ENCODE measurements around the gene ZNF598. TPM values are rescaled to one million over a fixed set of nuclear protein-coding genes. Genes with fewer than 3 reads are reported as not detected.

ZNF598 gene
- total and polyA plus RNA-seq, 10 of the 15 experiments (the other 5 are each of a cell fraction or from before 2014, with no cell fraction given) = 0.08 to 74.0 (median 14.4) TPM

DNA sequence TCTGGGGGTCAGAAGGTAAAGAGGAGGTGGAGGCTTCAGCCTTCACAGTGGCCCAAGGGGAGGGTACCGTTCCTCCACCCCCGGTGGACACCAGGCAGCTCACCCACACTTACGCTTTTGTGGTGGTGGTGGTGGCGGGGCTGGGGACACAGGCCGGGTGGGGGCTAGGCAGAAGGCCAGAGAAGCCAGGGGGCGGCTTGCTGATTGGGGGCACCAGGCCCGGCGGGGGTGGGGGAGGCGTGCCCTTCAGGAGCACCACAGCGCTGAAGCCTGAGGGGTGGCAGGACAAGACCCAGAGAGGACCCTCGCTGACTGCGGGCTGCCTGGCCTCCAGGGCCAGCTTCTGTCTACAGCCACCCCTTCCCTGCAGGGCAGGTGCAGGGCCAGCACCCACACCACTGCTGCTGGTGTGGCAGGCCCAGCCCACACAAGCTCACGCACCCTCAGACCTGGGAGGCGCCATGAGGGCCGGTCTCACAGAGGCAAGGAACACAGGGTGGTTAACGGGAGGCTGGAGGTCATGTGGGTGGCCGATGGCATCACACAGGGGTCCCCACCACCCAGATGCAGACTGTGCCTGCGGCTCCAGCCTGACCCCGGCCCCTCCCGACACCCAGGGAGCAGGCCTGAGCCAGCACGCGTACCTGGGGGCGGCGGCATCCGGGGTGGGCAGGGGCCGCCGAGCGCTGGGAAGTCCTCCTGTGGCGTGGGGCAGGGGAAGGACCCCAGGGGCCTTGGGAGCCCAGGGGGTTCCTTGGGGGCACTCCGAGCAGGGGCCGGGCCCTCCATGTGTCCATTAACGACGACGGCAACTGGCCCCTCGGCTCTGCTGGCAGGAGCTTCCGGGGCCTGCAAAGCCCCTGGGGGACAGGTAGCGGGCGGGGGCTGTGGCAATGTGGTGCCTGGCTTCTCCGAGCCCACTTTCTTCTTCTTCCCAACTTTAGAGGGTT is 10.5 kb downstream of the ZNF598 start:
- H3K79me2 ChIP-seq (ENCODE audit: control insufficient read depth, insufficient read depth, low read length) = peaks cover 4% of the 10 kb centered on the region
- FAIRE-seq (no peak), ATAC-seq (no peak), DNase-seq (ENCODE audit: low read depth, low spot score) (no peak)
- in situ Hi-C loops (cut with MboI) (no loop called here), intact Hi-C loops (cut with micrococcal nuclease; ENCODE audit: unreplicated experiment) (no loop called here)
- H3K4me3 ChIP-seq = no peak overlapping the region
- H4K20me1 ChIP-seq (ENCODE audit: control insufficient read depth, insufficient read depth) = peaks cover 6% of the 10 kb centered on the region
- no peak overlapping the region for H3K4me2 ChIP-seq (ENCODE audit: control insufficient read depth, insufficient read depth)
- H2AFZ ChIP-seq (ENCODE audit: control insufficient read depth, low read depth, low read length) = no peak overlapping the region
- POLR2A ChIA-PET = no interaction called here
- WGBS (ENCODE audit: insufficient coverage, insufficient replicate concordance, low lambda C conversion rate, missing lambda C conversion rate) = 95% methylated on average over 30 of the region's 39 CpGs
- BruUV-seq (replicated peaks) = TSS peak; percentile 17
- no peaks in the 10 kb centered on the region for H3K9me3 ChIP-seq (replicated peaks; ENCODE audit: control insufficient read depth, insufficient read depth, low read length)
- H3K36me3 ChIP-seq (ENCODE audit: control insufficient read depth in 2 of 2, insufficient read depth in 2 of 2, low read length in 1 of 2) = peaks cover 3 to 46% of the 10 kb centered on the region in 2 experiments
- 0 out of 2 replicates have a peak, but pooled peaks cover under 1% of the 10 kb centered on the region for H3K4me1 ChIP-seq (ENCODE audit: control insufficient read depth, insufficient read depth, low read length)
- H3K9ac ChIP-seq (ENCODE audit: control insufficient read depth, insufficient read depth, low read length) = no peak overlapping the region
- RAD21 ChIA-PET (ENCODE audit: unreplicated experiment) = interaction anchor here (0.5 kb wide), 1 partner anchor 451 kb away, joined by 3 read pairs; no protein-coding TSS in a partner anchor
- no peaks in the 10 kb centered on the region for H3K27me3 ChIP-seq (replicated peaks in 1 of 2; ENCODE audit: control insufficient read depth in 2 of 2, insufficient read depth in 2 of 2, low read length in 1 of 2)
- H3K27ac ChIP-seq (ENCODE audit: control insufficient read depth, insufficient read depth) = no peak overlapping the region
- peak; percentile 52 for TF ChIP-seq POLR2A (IDR thresholded peaks at IDR 0.05; ENCODE audit: low read depth, low read length)
- TF ChIP-seq YBX1 (IDR thresholded peaks at IDR 0.05) = no peak
- CTCF ChIA-PET = no interaction called here
- SMC1A ChIA-PET (ENCODE audit: uncharacterized antibody, unreplicated experiment) = no interaction called here

DNA sequence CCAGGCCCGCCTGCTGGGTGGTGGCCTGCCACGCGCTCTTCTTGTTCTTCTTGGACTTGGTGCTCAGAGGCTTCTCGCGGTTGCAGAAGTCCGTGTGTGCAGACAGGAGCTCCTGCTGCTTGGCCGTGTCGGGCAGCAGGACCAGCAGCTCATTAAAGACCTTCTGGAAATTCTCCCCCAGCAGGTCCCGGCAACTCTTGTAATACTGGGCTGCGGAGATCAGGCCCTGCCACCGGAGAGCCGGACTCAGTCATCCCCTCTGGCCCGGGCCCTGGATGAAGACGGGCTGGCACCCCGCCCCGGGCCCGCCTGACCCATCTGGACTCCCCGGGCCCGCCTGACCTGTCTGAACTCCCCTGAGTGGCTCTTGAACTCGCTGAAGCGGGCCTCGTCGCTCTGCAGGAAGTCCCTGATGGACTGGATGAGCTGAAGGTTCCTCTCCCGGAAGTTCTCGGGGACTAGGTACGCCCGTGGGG is 11.2 kb downstream of the ZNF598 start:
- Histone ChIP-seq H3K36me3 (ENCODE audit: control insufficient read depth in 2 of 2, insufficient read depth in 2 of 2, low read length in 1 of 2) (peaks cover 3 to 44% of the 10 kb centered on the region in 2 experiments), H3K4me1 (ENCODE audit: control insufficient read depth, insufficient read depth, low read length) (peaks cover 4% of the 10 kb centered on the region), H3K79me2 (ENCODE audit: control insufficient read depth, insufficient read depth, low read length) (no peaks in the 10 kb centered on the region; the same call in 1 of the 2 replicates), H3K9me3 (replicated peaks; ENCODE audit: control insufficient read depth, insufficient read depth, low read length) (no peaks in the 10 kb centered on the region), H3K27me3 (replicated peaks in 1 of 2; ENCODE audit: control insufficient read depth in 2 of 2, insufficient read depth in 2 of 2, low read length in 1 of 2) (no peaks in the 10 kb centered on the region), H4K20me1 (ENCODE audit: control insufficient read depth, insufficient read depth) (peaks cover 3% of the 10 kb centered on the region), H2AFZ (ENCODE audit: control insufficient read depth, low read depth, low read length) (no peak overlapping the region), H3K4me2 (ENCODE audit: control insufficient read depth, insufficient read depth) (no peak overlapping the region), H3K4me3 (no peak overlapping the region), H3K9ac (ENCODE audit: control insufficient read depth, insufficient read depth, low read length) (no peak overlapping the region), H3K27ac (ENCODE audit: control insufficient read depth, insufficient read depth) (no peak overlapping the region)
- ATAC-seq (no peak), DNase-seq (ENCODE audit: low read depth, low spot score) (no peak), FAIRE-seq (no peak)
- ChIA-PET SMC1A (ENCODE audit: uncharacterized antibody, unreplicated experiment) (no interaction called here), POLR2A (no interaction called here), CTCF (no interaction called here), RAD21 (ENCODE audit: unreplicated experiment) (interaction anchor here (1.0 kb wide), 1 partner anchor 14 kb away, joined by 3 read pairs; the partner anchor contains the start of gene GFER)
- in situ Hi-C loops (cut with MboI) = no loop called here
- intact Hi-C loops (cut with micrococcal nuclease; ENCODE audit: unreplicated experiment) = no loop called here
- TSS peak; percentile 63 for BruUV-seq (replicated peaks)
- WGBS (ENCODE audit: insufficient coverage, insufficient replicate concordance, low lambda C conversion rate, missing lambda C conversion rate) = 91% methylated on average over 26 of the region's 27 CpGs
- TF ChIP-seq, protein P1, sequence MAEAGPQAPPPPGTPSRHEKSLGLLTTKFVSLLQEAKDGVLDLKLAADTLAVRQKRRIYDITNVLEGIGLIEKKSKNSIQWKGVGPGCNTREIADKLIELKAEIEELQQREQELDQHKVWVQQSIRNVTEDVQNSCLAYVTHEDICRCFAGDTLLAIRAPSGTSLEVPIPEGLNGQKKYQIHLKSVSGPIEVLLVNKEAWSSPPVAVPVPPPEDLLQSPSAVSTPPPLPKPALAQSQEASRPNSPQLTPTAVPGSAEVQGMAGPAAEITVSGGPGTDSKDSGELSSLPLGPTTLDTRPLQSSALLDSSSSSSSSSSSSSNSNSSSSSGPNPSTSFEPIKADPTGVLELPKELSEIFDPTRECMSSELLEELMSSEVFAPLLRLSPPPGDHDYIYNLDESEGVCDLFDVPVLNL (IDR thresholded peaks at IDR 0.05; ENCODE audit: low read depth, low read length) = no peak
- no peak for TF ChIP-seq ATF7 (IDR thresholded peaks at IDR 0.05; ENCODE audit: low read depth)
- TF ChIP-seq, protein P2, sequence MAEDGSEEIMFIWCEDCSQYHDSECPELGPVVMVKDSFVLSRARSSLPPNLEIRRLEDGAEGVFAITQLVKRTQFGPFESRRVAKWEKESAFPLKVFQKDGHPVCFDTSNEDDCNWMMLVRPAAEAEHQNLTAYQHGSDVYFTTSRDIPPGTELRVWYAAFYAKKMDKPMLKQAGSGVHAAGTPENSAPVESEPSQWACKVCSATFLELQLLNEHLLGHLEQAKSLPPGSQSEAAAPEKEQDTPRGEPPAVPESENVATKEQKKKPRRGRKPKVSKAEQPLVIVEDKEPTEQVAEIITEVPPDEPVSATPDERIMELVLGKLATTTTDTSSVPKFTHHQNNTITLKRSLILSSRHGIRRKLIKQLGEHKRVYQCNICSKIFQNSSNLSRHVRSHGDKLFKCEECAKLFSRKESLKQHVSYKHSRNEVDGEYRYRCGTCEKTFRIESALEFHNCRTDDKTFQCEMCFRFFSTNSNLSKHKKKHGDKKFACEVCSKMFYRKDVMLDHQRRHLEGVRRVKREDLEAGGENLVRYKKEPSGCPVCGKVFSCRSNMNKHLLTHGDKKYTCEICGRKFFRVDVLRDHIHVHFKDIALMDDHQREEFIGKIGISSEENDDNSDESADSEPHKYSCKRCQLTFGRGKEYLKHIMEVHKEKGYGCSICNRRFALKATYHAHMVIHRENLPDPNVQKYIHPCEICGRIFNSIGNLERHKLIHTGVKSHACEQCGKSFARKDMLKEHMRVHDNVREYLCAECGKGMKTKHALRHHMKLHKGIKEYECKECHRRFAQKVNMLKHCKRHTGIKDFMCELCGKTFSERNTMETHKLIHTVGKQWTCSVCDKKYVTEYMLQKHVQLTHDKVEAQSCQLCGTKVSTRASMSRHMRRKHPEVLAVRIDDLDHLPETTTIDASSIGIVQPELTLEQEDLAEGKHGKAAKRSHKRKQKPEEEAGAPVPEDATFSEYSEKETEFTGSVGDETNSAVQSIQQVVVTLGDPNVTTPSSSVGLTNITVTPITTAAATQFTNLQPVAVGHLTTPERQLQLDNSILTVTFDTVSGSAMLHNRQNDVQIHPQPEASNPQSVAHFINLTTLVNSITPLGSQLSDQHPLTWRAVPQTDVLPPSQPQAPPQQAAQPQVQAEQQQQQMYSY (CRISPR knock-in tag; IDR thresholded peaks at IDR 0.05) = no peak
- no peak for TF ChIP-seq ZNF622 (IDR thresholded peaks at IDR 0.05)
- no peak for TF ChIP-seq RUNX3 (IDR thresholded peaks at IDR 0.05; ENCODE audit: low read length)
- TF ChIP-seq, protein P3, sequence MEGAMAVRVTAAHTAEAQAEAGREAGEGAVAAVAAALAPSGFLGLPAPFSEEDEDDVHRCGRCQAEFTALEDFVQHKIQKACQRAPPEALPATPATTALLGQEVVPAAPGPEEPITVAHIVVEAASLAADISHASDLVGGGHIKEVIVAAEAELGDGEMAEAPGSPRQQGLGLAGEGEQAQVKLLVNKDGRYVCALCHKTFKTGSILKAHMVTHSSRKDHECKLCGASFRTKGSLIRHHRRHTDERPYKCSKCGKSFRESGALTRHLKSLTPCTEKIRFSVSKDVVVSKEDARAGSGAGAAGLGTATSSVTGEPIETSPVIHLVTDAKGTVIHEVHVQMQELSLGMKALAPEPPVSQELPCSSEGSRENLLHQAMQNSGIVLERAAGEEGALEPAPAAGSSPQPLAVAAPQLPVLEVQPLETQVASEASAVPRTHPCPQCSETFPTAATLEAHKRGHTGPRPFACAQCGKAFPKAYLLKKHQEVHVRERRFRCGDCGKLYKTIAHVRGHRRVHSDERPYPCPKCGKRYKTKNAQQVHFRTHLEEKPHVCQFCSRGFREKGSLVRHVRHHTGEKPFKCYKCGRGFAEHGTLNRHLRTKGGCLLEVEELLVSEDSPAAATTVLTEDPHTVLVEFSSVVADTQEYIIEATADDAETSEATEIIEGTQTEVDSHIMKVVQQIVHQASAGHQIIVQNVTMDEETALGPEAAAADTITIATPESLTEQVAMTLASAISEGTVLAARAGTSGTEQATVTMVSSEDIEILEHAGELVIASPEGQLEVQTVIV (IDR thresholded peaks at IDR 0.05; ENCODE audit: borderline replicate concordance, partially characterized antibody) = no peak
